ENCODE results near the gene C4orf36.

C4orf36 gene

DNA sequence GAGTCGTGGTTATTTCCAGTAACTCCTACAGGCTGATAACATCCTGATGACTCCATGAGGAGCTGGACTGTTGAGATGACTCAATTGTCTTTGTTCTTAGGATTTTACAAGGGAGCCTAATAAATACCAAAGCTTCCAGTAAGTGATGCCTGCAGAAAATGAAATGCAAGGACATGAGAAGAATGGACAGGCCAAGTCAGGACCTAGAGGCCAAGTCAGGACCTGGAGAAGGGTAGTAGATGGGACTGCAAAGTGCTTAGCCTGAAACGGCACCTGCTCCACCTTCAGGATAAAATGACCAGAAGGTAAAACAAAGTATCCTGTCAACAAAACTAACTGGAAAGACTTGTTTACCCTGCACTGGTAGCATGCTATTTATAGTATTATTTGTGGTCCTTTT is 36.6 kb downstream of the C4orf36 start:
- no peak for DNase-seq

DNA sequence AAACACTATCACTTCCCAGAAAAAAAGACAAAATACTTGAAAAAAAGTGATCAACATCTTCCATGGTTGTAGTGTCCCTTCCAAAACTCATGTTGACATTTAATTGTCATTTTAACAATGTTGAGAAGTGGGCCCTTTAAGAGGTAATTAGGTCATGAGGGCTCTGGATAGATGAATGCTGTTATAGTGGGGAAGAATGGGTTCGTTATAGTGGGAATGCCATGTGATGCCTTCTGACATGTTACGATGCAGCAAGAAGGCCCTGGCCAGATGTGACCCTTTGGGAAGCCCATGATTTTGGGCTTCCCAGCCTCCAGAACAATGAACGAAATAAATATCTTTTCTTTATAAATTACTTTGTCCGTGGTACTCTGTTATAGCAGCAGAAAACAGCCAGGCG is 39.0 kb downstream of the C4orf36 start:
- DNase-seq, result no peak

DNA sequence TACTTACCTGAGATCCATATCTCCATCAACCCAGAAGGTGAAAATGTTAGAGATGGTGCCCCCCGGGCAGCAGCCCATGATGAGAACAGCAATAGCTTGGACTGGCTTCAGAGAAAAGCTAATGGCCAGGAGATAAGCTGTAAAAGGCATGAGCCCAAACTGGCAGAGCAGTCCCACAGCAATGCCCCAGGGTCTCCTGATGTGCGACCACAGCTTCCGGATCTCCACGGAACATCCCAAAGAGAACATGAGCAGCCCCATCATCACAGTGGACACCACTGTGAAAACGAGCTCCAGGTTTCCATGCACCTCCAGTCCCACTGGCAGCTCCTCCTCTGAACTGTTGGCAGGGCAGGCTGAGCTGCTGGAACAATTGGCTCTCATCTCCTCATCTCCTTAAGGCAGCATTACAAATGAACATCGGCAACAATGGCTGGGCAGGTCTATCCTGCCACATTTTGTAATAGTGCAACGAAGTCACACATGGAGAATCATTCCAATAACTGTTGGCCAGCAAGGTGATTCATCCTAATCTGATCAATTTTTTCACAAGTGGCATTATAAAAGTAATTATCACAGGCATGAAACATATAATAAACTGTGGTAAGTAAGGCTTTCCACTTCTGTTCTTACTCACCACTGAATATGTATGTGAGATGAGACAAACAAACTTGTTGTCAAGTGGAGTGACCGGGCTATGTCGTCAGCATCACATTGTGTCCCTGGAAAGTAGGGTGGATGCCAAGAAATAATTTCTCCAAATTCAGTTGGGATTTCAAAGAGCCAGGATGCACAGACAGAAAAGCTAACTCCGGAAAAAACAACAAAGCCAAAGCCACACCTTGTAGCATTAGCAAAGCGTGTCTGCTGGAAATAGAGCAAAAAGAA is 43.2 kb downstream of the C4orf36 start, which contains the start of gene SLC10A6:
Gene SLC10A6, minus strand, starts transcription at position 653 of the 888 bp plus-strand sequence. Its CDS starts 269 bp downstream, at position 384.
- no peak for DNase-seq

DNA sequence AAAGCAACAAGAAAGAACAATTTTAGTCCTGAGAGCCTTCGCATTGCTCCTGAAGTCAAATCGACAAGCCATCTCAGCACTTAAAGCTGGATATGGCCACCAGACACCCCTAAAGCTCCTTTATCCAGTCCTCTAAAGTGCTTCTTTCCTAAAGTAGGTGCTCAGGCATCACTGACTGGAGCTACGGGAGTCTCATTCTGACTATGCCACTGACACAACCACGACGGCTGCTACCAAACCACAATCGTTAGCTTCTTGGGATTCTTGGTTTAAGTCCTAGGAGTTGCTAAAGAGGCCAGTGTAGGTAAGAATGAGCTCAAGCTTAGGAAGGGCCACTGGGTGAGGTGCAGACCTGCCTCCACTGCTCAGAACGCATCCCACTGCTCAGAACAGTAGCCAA is 44.1 kb downstream of the C4orf36 start:
- no peak for DNase-seq

DNA sequence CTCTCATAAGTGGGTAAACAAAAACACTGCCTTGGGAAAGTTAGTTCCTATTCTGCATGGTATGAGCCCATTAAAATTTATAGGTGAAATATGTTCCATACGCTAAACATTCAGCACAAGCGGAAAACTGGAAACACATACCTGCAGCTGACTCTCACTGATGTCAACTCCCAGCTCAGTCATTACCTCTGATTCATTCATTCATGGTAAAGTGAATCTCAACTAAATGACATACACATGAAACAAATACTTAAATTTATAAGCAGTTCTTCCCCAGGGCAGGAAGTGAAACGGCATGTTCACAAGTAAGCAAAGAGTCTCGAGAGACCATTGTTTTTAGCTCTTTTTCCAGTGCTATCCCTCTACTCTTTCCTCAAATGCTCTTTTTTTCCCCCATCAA is 44.7 kb downstream of the C4orf36 start:
- no peak for DNase-seq

DNA sequence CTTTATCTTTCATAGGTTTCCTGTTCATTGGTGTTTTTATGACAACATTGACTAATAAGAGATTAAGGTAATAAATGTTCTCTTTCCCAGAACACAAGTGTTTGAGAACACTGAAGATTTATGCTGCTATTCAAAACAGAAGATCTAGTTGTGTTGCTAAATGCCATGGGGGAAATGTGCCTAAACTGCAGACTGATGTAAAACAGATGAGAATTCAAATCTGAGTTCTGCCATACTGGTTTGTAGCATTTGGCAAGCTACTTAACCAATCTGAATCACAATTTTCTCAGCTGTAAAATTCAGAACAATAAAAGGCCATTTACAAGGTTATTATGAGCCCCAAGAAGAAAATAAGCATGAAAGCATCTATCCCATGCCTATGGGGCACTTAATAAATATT is 45.3 kb downstream of the C4orf36 start:
- no peak for DNase-seq

DNA sequence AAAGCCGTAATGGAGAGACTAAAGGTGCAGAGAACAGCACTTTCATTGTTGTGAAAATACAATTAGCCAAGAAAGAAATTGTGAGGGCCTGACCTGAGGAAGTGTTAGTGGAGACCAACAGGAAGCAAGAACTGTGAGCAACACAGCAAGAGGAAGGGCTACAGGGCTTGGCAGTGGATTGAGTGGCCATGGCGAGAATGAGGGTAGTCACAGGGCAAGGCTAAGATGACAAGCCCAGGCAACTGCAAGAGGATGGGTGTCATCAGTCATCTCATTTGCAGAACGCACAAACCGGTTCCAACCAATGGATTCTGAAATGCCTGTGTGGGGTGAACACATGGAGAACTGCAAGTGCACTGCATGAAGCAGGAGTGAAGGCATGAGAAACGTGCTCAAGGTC is 46.6 kb downstream of the C4orf36 start:
- no peak for DNase-seq

DNA sequence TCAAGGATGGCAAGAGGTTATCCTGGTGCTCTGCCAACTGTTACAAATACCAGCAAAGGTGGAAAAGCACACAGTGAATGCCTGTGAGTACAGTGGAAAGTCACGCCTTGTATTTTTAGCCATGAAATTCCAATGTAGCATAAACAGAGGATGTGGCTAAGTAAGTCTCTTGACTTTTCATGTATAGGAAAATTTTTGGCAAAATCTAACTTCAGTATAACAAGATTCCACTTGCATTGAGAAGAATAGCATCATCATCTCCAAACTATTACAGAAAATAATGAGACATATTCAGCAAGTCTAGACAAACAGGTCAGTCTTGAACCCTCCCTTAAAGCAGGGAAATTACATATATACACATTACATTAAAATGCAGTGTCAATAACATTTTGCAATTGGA is 50.9 kb downstream of the C4orf36 start:
- no peak for DNase-seq

DNA sequence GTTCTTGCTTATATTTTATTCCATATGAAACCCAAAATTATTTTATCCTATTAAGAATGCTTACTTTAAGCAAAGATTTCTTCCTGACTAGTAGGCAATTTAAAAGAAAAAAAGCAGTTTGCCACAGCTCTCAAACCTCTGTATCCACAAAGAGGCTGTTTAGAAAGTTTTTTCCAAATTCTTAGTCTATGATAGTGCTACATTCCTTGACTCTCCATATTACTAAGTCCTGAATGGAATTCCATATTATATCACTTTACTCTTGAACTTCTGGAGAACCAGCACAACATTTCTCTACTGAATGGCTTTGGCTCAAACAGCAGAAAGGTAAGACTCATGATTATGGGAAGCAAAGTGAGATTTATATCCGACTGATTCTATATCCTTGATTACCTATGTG is 51.4 kb downstream of the C4orf36 start:
- DNase-seq, result no peak

DNA sequence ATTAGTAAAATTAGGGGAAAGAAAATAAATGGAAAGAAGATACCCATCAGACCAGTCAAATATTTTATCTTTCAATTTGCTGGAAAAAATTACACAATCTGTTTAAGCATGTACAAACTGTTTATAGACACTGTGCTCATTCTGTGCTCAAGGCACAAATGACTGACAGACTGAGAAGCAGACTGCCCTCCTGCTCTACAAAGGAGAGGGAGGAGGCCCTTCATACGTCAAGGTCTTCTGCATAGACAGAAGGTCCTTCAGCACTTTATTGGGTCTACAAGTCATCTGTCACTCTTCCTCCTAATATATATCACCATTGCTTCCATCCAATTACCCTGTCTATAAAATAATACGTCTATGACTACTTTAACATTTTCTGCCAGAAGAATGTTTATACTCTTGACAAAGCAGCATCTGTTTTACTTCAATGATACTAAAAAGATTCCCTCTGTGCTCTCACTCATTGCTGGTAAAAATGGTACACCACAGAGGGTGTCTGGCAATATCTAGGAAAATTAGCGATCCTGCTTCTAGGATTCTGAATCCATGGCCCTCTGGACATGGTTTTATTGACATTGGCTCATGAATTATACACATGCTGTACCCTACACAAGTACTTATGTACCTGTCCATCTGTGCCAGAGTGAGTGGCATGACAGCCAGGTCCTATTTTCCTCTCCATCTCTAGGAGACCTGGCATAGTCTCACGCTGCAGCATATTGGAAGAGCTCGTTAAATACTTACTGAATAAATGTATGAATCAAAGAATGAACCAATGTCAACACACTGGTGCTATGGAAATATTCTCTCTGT is 54.3 kb downstream of the C4orf36 start:
- DNase-seq, result no peak

DNA sequence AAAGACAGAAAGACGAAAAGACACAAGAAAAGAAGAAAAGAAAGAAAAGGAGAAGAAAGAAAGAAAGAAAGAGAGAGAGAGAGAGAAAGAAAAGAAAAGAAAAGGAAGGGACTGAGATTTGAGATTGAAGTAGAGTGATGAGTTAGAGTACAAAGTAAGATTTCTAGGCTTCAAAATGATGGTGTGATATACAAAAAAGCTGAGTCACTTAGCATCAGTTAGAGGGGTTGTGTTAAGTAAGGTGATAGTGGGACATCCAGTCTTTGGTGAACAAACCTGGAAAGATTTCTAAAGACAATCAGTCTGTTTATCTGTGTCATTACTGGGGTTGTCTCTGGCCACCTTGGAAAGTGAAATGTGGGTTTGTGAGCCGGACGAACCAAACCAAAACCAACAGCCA is 56.5 kb downstream of the C4orf36 start:
- no peak for DNase-seq

DNA sequence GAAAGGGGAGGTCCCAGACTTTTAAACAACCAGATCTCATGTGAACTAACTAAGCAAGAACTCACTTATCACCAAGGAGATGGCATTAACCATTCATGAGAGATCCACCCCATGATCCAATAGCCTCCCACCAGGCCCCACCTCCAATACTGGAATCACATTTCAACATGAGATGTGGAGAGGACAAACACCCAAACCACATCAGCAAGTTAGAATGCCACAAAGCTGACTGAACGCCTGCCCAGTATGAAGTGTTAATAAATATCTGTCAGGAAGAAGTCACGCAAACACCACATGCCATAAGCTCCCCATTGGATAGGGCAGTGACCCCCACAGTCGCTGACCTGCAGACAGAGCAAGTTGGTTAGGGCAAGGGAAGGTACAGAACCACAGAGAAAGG is 57.3 kb downstream of the C4orf36 start:
- DNase-seq, result no peak

DNA sequence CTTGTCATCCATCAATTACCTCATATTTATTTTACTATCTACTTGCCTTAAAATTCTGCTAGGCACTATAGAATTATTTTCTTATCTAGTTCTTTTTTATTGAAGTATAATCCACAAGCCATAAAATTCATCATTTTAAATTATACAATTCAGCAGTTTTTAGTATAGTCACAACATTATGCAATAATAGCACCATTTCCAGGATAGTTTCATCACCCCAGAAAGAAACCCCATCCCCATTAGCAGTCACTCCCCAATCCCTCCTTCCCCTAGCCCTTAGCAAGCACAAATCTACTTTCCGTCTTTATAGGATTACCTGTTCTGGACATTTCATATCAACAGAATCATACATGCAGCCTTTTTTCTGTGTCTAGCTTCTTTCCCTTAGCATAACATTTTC is 58.6 kb downstream of the C4orf36 start:
- DNase-seq, result no peak

DNA sequence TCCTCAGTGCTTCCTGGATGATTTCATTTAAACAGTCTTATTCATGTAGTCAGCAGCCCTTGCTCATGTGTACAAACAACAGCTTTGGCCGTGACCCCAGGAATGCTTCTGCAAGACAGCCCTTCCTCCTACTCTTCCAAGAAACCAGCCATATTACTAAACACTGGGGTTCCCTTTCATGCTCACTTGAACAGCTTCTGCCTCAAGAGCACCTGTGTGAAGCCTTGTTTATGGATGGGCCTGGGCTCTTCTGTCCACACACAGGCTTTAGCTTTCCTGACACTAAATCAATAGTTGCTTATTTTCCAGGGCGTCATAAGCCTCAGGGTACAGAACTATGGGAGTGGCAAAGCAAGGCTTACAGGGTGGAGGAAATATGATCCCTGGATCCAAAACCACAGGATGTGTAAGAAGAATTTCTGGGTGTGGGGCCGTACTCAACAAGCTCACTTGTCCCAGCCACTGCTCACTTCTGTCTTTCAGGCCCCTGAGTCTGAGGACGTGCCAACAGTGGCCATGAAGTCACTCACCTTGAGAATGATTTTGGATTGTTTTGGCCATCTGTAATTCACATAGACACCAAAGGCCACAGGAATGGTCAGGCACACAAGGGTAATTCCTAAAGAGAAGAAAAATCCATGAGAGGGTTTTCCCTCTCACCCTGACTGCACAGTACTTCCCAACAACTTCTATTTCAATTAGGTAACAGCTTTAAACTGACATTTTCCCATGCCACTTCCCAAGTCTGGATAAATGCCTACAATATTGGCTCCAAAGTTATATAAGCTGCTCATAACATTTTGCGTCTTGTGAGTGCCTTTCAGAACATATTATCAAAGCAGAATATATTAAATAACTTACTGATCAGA is 60.7 kb downstream of the C4orf36 start:
- peak; percentile 58 for DNase-seq
